ENCODE measurements around the gene IL12RB2.

GRCh38 chr1:67441739-67442281, 134.1 kb downstream of the IL12RB2 start:
- TF ChIP-seq, protein P1, sequence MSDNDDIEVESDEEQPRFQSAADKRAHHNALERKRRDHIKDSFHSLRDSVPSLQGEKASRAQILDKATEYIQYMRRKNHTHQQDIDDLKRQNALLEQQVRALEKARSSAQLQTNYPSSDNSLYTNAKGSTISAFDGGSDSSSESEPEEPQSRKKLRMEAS (IDR thresholded peaks at IDR 0.05; ENCODE audit: insufficient read depth, insufficient read length) = no peak
- TF ChIP-seq GATA2 (IDR thresholded peaks at IDR 0.05; ENCODE audit: insufficient read depth, insufficient read length, low read depth, low read length) (no peak), CTCF (IDR thresholded peaks at IDR 0.05; ENCODE audit: extremely low read depth in 1 of 2, insufficient read depth in 1 of 2, low read depth in 1 of 2, low read length in 2 of 2) (no peak), EZH2 (IDR thresholded peaks at IDR 0.05; ENCODE audit: borderline replicate concordance, low read depth, low read length, severe bottlenecking) (no peak), POLR2A (IDR thresholded peaks at IDR 0.05; ENCODE audit: low read depth, low read length) (no peak), FOS (IDR thresholded peaks at IDR 0.05; ENCODE audit: borderline replicate concordance, insufficient read depth, low read length) (no peak), POLR2AphosphoS5 (IDR thresholded peaks at IDR 0.05; ENCODE audit: insufficient read depth, low read depth, low read length) (no peak), JUN (IDR thresholded peaks at IDR 0.05; ENCODE audit: borderline replicate concordance, insufficient read depth, insufficient read length, low read depth) (no peak), MYC (IDR thresholded peaks at IDR 0.05; ENCODE audit: low read depth, low read length) (no peak)

All from endothelial cell of umbilical vein (primary cell).